ENCODE measurements around the gene JMJD1C.
"Not testable (repeated sequence)": the region's sequence is repeated elsewhere in the genome, so short reads cannot be mapped to it uniquely, and the experiment has no call there.

DNA sequence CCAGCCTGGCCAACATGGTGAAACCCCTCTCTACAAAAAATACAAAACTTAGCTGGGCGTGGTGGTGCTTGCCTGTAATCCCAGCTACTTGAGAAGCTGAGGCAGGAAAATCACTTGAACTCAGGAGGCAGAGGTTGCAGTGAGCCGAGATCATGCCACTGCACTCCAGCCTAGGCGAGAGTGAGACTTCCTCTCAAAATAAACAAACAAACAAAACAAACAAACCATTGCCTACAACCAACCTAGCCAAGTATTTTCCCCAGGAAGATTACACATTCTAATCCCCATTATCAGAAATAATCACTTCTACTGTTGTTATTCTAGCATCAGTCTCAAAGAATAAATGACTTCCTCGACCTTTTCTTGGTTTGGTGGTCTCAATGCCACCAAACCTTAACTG lies 172.9 kb downstream of the JMJD1C start:
- TF ChIP-seq, protein P1, sequence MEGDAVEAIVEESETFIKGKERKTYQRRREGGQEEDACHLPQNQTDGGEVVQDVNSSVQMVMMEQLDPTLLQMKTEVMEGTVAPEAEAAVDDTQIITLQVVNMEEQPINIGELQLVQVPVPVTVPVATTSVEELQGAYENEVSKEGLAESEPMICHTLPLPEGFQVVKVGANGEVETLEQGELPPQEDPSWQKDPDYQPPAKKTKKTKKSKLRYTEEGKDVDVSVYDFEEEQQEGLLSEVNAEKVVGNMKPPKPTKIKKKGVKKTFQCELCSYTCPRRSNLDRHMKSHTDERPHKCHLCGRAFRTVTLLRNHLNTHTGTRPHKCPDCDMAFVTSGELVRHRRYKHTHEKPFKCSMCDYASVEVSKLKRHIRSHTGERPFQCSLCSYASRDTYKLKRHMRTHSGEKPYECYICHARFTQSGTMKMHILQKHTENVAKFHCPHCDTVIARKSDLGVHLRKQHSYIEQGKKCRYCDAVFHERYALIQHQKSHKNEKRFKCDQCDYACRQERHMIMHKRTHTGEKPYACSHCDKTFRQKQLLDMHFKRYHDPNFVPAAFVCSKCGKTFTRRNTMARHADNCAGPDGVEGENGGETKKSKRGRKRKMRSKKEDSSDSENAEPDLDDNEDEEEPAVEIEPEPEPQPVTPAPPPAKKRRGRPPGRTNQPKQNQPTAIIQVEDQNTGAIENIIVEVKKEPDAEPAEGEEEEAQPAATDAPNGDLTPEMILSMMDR (IDR thresholded peaks at IDR 0.05): not testable (repeated sequence)
- not testable (repeated sequence) for TF ChIP-seq POLR2AphosphoS5 (IDR thresholded peaks at IDR 0.05; ENCODE audit: insufficient read depth in 1 of 2, low read depth in 1 of 2)
